Chondrocyte (in vitro differentiated cells): ENCODE data around the gene NCBP1. TPM values are rescaled to one million over a fixed set of nuclear protein-coding genes. Genes with fewer than 3 reads are reported as not detected.
A peak's percentile ranks its signal among the peaks of the same experiment; 100 is the strongest.

Source experiments
- DNase-seq: peaks from one replicate; pipeline ENCODE4 v3.0.0; 2021; ENCODE audit warnings: mixed read lengths, low spot score
- H3K27ac Mint-ChIP-seq: one replicate; pipeline ENCODE4 v1.8.0; 2021; ENCODE audit warnings: mild to moderate bottlenecking, moderate library complexity, mixed read lengths; ENCODE audit not compliant: unreplicated experiment
- H3K27me3 Mint-ChIP-seq: 2 replicates; pipeline ENCODE4 v1.8.0; 2021; ENCODE audit warnings: low read depth, mixed read lengths
- H3K36me3 Mint-ChIP-seq: 2 replicates; pipeline ENCODE4 v1.8.0; 2021; ENCODE audit warnings: low read depth, mixed read lengths
- H3K4me1 Mint-ChIP-seq: 2 replicates; pipeline ENCODE4 v1.8.0; 2021; ENCODE audit warnings: low read depth, mild to moderate bottlenecking, mixed read lengths
- H3K4me3 Mint-ChIP-seq: one replicate; pipeline ENCODE4 v1.8.0; 2021; ENCODE audit warnings: mild to moderate bottlenecking, moderate library complexity, mixed read lengths; ENCODE audit not compliant: unreplicated experiment
- H3K9me3 Mint-ChIP-seq: 2 replicates; pipeline ENCODE4 v1.8.0; 2021; ENCODE audit warnings: low read depth, mixed read lengths
- total RNA-seq: library from RNA; stranded (reverse); gene quantifications from 3 replicates; pipeline ENCODE4 v1.2.1, GENCODE V29; 2021
- TF ChIP-seq, protein P1 (sequence below): fragments of 200-600 bp; sonication (generic); IDR thresholded peaks from 2 replicates; pipeline ENCODE4 v1.5.0; 2021; ENCODE audit warnings: antibody characterized with exemption, mild to moderate bottlenecking, moderate library complexity

Gene NCBP1
- total RNA-seq, 1 donor from 2014 or later: 32.3 TPM

DNA sequence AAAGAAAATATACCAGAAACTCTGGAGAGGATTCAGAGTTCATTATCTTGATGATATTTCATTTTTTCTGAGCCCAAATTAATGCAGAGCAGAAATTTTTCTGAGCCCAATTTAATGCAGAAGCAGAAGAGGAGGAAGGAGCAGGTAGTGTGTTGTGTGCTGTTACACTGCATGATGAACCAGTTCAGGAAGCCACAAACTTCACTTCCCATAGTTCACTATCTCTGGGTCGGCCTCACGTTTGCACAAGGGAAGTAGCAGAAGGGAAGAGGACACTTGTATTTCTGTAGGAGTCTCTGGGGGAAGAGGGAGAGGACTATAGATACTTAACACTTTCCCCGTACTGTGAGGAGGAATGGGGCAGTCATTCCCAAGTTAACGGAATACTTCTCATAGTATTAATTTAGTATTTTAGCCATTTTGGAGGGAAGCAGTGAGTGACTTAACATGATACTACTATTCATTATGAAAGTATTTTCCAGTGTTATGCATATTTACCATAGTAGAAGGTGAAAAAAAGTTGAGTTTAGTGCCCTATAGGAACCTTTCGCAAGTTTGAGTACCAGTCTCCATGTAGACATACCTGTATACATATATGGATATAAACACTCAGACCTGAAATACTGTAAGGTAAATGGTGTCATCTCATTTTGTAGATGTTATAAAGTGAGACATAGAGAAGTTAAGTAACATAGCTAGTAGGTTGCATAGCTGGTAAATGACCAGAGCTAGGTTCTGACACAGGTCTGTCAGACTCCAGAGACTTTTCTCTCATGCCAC, 33.5 kb downstream of the NCBP1 start:
- no peak overlapping the region for H3K27ac Mint-ChIP-seq
- peaks cover 37% of the 10 kb centered on the region for H3K36me3 Mint-ChIP-seq

DNA sequence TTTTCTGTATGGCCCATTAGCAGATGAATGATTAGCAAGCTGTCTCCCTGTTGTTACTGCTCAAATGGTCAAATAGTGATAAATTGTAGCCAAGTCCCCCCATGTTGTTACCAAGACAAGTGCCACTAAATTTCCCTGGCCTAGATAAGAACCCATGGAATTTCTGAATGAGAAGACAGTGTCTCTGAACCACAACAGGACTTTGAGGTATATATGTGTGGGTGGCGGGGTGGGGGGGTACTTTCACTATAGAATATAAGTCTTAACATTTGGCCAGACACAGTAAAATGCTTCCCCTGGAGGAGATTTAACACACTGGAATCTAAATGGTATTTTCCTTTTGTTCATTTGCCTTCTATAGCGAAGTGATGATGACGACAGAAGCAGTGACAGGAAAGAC, 34.9 kb downstream of the NCBP1 start:
- H3K4me1 Mint-ChIP-seq: no peaks in the 10 kb centered on the region
- H3K27ac Mint-ChIP-seq: no peak overlapping the region
- H3K27me3 Mint-ChIP-seq: no peaks in the 10 kb centered on the region
- no peak overlapping the region for H3K4me3 Mint-ChIP-seq
- H3K9me3 Mint-ChIP-seq: no peaks in the 10 kb centered on the region
- no peak for DNase-seq
- TF ChIP-seq, protein P1, sequence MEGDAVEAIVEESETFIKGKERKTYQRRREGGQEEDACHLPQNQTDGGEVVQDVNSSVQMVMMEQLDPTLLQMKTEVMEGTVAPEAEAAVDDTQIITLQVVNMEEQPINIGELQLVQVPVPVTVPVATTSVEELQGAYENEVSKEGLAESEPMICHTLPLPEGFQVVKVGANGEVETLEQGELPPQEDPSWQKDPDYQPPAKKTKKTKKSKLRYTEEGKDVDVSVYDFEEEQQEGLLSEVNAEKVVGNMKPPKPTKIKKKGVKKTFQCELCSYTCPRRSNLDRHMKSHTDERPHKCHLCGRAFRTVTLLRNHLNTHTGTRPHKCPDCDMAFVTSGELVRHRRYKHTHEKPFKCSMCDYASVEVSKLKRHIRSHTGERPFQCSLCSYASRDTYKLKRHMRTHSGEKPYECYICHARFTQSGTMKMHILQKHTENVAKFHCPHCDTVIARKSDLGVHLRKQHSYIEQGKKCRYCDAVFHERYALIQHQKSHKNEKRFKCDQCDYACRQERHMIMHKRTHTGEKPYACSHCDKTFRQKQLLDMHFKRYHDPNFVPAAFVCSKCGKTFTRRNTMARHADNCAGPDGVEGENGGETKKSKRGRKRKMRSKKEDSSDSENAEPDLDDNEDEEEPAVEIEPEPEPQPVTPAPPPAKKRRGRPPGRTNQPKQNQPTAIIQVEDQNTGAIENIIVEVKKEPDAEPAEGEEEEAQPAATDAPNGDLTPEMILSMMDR: no peak
- H3K36me3 Mint-ChIP-seq: peaks cover 32% of the 10 kb centered on the region

More for the DNA sequence above, 33.5 kb downstream of the NCBP1 start:
- no peaks in the 10 kb centered on the region for H3K27me3 Mint-ChIP-seq
- no peaks in the 10 kb centered on the region for H3K4me1 Mint-ChIP-seq
- H3K9me3 Mint-ChIP-seq: no peaks in the 10 kb centered on the region
- H3K4me3 Mint-ChIP-seq: no peak overlapping the region
- no peak for DNase-seq
- TF ChIP-seq, protein P1: no peak

DNA sequence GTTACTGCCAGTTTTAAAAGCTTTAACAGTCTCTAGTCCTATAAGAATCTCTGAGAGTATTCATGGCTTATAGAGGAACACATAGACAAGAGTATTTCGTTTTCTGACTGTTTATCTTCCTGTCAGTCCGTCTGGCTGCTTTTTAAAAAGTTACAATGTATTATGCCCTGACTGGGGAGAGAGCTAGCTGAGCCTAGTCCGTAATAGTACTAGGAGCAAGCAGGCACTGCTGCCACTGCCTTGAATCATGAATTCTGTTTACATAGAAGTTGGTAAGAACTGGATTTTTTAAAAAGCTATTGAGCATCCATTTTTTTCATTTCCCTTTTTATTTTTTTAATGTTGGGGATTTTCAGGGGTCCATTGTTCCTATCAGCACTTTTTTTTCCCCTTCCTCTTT, 37.0 kb downstream of the NCBP1 start:
- Mint-ChIP-seq H3K27me3 (no peaks in the 10 kb centered on the region), H3K27ac (no peak overlapping the region), H3K4me1 (peaks cover 3% of the 10 kb centered on the region), H3K36me3 (peaks cover 31% of the 10 kb centered on the region), H3K9me3 (no peaks in the 10 kb centered on the region), H3K4me3 (no peak overlapping the region)
- TF ChIP-seq, protein P1: no peak
- no peak for DNase-seq

DNA sequence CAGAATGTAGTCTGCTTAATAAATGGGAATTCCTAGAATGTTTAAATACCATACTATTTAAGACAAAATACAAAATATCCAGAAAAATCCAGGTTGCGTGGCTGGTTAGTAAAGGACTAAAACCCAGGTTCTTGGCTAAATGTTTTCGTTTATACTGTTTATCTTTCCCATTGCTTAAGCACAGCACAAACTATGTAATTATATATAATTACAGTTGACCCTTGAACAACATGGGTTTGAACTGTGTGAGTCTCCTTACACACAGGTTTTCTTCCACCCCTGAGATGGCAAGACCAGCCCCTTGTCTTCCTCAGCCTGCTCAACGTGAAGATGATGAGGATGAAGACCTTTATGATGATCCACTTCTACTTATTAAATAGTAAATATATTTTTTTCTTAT, 38.8 kb downstream of the NCBP1 start:
- Mint-ChIP-seq H3K36me3 (peaks cover 28% of the 10 kb centered on the region), H3K4me1 (peaks cover 12% of the 10 kb centered on the region), H3K4me3 (no peak overlapping the region), H3K27me3 (no peaks in the 10 kb centered on the region), H3K27ac (no peak overlapping the region), H3K9me3 (no peaks in the 10 kb centered on the region)
- no peak for DNase-seq
- TF ChIP-seq, protein P1: no peak

DNA sequence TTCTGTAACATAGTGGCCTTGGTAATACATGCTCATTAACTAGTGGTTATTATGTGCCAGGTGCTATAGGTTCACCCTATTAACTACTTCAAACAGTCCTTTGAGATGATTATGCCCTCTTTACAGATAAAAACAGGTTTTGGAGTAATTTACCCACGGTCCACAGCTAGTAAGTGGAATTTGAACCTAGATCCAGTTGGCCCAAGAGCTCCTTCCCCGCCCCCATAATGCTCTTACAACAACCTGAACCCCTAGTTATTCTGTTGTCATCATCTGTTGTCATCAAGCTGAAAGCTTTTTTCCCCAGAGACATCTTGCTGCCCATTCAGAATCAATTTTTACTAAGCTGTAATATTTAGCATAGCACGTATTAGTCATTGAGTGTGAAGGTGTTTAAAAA, 40.3 kb downstream of the NCBP1 start:
- DNase-seq: no peak
- Mint-ChIP-seq H3K4me3 (no peak overlapping the region), H3K27me3 (no peaks in the 10 kb centered on the region), H3K9me3 (no peaks in the 10 kb centered on the region), H3K4me1 (peaks cover 12% of the 10 kb centered on the region), H3K27ac (peak overlapping the region; percentile 47), H3K36me3 (peaks cover 30% of the 10 kb centered on the region)
- TF ChIP-seq, protein P1: no peak
